ENCODE measurements around the gene DEDD2.

The DEDD2 gene

GRCh38 chr19:42225718-42226292 is 8.3 kb upstream of the DEDD2 start:
- H3K27me3 Mint-ChIP-seq: no peaks in the 10 kb centered on the region
- ATAC-seq: no peak
- H3K9me3 Mint-ChIP-seq: no peaks in the 10 kb centered on the region
- H3K4me1 Mint-ChIP-seq: peaks cover 21% of the 10 kb centered on the region
- H3K36me3 Mint-ChIP-seq (ENCODE audit: low read depth): peaks cover 36% of the 10 kb centered on the region
- H3K4me3 Mint-ChIP-seq: no peak overlapping the region
- DNase-seq: no peak
- no peak overlapping the region for H3K27ac Mint-ChIP-seq

- no peaks in the 10 kb centered on the region for H3K27me3 Mint-ChIP-seq
- H3K27ac Mint-ChIP-seq: no peak overlapping the region
- H3K4me3 Mint-ChIP-seq: no peak overlapping the region
- H3K4me1 Mint-ChIP-seq: peaks cover 27% of the 10 kb centered on the region
- peaks cover 37% of the 10 kb centered on the region for H3K36me3 Mint-ChIP-seq (ENCODE audit: low read depth)
- DNase-seq (no peak), ATAC-seq (no peak)
- no peaks in the 10 kb centered on the region for H3K9me3 Mint-ChIP-seq
These were observed 7.7 kb upstream of the DEDD2 start for GRCh38 chr19:42224940-42225717.

GRCh38 chr19:42220751-42221097 is 3.2 kb upstream of the DEDD2 start:
- Mint-ChIP-seq H3K36me3 (ENCODE audit: low read depth) (peaks cover 20% of the 10 kb centered on the region), H3K4me1 (peaks cover 51% of the 10 kb centered on the region), H3K9me3 (no peaks in the 10 kb centered on the region), H3K4me3 (peak overlapping the region; percentile 96), H3K27ac (peak overlapping the region; percentile 94), H3K27me3 (peaks cover 3% of the 10 kb centered on the region)
- no peak for ATAC-seq
- no peak for DNase-seq

- Mint-ChIP-seq H3K27ac (peak within 1 kb of the TSS; percentile 94), H3K27me3 (peaks cover 3% of the 10 kb centered on the region), H3K4me3 (peak within 1 kb of the TSS; percentile 96), H3K9me3 (no peaks in the 10 kb centered on the region), H3K4me1 (peaks cover 58% of the 10 kb centered on the region), H3K36me3 (ENCODE audit: low read depth) (peaks cover 16% of the 10 kb centered on the region)
- ATAC-seq: peak; percentile 89
- DNase-seq: peak; percentile 97
These were observed 2.6 kb upstream of the DEDD2 start, which contains the start of gene ZNF526 for GRCh38 chr19:42219812-42220750. Gene ZNF526 (plus strand): TSS chr19:42220312. CDS start chr19:42224404, 4,092 bp downstream.

- Mint-ChIP-seq H3K4me1 (peaks cover 74% of the 10 kb centered on the region), H3K9me3 (no peaks in the 10 kb centered on the region), H3K36me3 (ENCODE audit: low read depth) (peaks cover 19% of the 10 kb centered on the region), H3K4me3 (peak overlapping the region; percentile 96), H3K27me3 (peaks cover 3% of the 10 kb centered on the region), H3K27ac (peak overlapping the region; percentile 94)
- no peak for ATAC-seq
- peak; percentile 42 for DNase-seq
These were observed 591 bp downstream of the DEDD2 start for GRCh38 chr19:42216653-42217519.

GRCh38 chr19:42214810-42215485 is 2.5 kb downstream of the DEDD2 start:
- Mint-ChIP-seq H3K4me3 (peak overlapping the region; percentile 19), H3K4me1 (peaks cover 61% of the 10 kb centered on the region), H3K27ac (peak overlapping the region; percentile 5), H3K27me3 (peaks cover 3% of the 10 kb centered on the region), H3K36me3 (ENCODE audit: low read depth) (peaks cover 20% of the 10 kb centered on the region), H3K9me3 (no peaks in the 10 kb centered on the region)
- DNase-seq (no peak), ATAC-seq (no peak)

- H3K27me3 Mint-ChIP-seq: peaks cover 3% of the 10 kb centered on the region
- peaks cover 48% of the 10 kb centered on the region for H3K4me1 Mint-ChIP-seq
- H3K9me3 Mint-ChIP-seq: no peaks in the 10 kb centered on the region
- DNase-seq (no peak), ATAC-seq (no peak)
- H3K4me3 Mint-ChIP-seq: no peak overlapping the region
- H3K27ac Mint-ChIP-seq: peak overlapping the region; percentile 2
- peaks cover 37% of the 10 kb centered on the region for H3K36me3 Mint-ChIP-seq (ENCODE audit: low read depth)
These were observed 4.6 kb downstream of the DEDD2 start for GRCh38 chr19:42212886-42213285.

- H3K9me3 Mint-ChIP-seq: no peaks in the 10 kb centered on the region
- peaks cover 50% of the 10 kb centered on the region for H3K4me1 Mint-ChIP-seq
- DNase-seq: no peak
These were observed 8.9 kb downstream of the DEDD2 start for GRCh38 chr19:42208612-42209011.

GRCh38 chr19:42207767-42208271 is 9.7 kb downstream of the DEDD2 start:
- H3K4me3 Mint-ChIP-seq: no peak overlapping the region

More at GRCh38 chr19:42208612-42209011, 8.9 kb downstream of the DEDD2 start:
- no peaks in the 10 kb centered on the region for H3K27me3 Mint-ChIP-seq
- H3K4me3 Mint-ChIP-seq: no peak overlapping the region
- H3K36me3 Mint-ChIP-seq (ENCODE audit: low read depth): peaks cover 44% of the 10 kb centered on the region
- H3K27ac Mint-ChIP-seq: peak overlapping the region; percentile 86
- no peak for ATAC-seq

GRCh38 chr19:42206871-42207755 is 10.4 kb downstream of the DEDD2 start:
- ATAC-seq: no peak
- no peak overlapping the region for H3K4me3 Mint-ChIP-seq
- H3K4me1 Mint-ChIP-seq: peaks cover 53% of the 10 kb centered on the region
- H3K36me3 Mint-ChIP-seq (ENCODE audit: low read depth): peaks cover 40% of the 10 kb centered on the region
- H3K27me3 Mint-ChIP-seq: no peaks in the 10 kb centered on the region
- H3K9me3 Mint-ChIP-seq: no peaks in the 10 kb centered on the region
- no peak for DNase-seq
- H3K27ac Mint-ChIP-seq: peak overlapping the region; percentile 86

More at GRCh38 chr19:42207767-42208271, 9.7 kb downstream of the DEDD2 start:
- ATAC-seq (peak; percentile 52), DNase-seq (no peak)
- H3K4me1 Mint-ChIP-seq: peaks cover 48% of the 10 kb centered on the region
- H3K9me3 Mint-ChIP-seq: no peaks in the 10 kb centered on the region
- peaks cover 39% of the 10 kb centered on the region for H3K36me3 Mint-ChIP-seq (ENCODE audit: low read depth)
- peak overlapping the region; percentile 86 for H3K27ac Mint-ChIP-seq
- H3K27me3 Mint-ChIP-seq: no peaks in the 10 kb centered on the region

GRCh38 chr19:42204664-42205063 is 12.8 kb downstream of the DEDD2 start:
- Mint-ChIP-seq H3K36me3 (ENCODE audit: low read depth) (peaks cover 41% of the 10 kb centered on the region), H3K27me3 (no peaks in the 10 kb centered on the region), H3K4me1 (peaks cover 78% of the 10 kb centered on the region), H3K9me3 (no peaks in the 10 kb centered on the region), H3K4me3 (no peak overlapping the region), H3K27ac (peak overlapping the region; percentile 7)
- DNase-seq: no peak
- ATAC-seq: no peak

GRCh38 chr19:42203700-42204099 is 13.8 kb downstream of the DEDD2 start:
- Mint-ChIP-seq H3K27me3 (no peaks in the 10 kb centered on the region), H3K4me1 (peaks cover 87% of the 10 kb centered on the region), H3K36me3 (ENCODE audit: low read depth) (peaks cover 39% of the 10 kb centered on the region), H3K27ac (peak overlapping the region; percentile 61), H3K4me3 (no peak overlapping the region), H3K9me3 (no peaks in the 10 kb centered on the region)
- DNase-seq (no peak), ATAC-seq (no peak)
